ENCODE data around the gene JAM3. TPM values are rescaled to one million over a fixed set of nuclear protein-coding genes. Genes with fewer than 3 reads are reported as not detected.
"Not testable (repeated sequence)": the region's sequence is repeated elsewhere in the genome, so short reads cannot be mapped to it uniquely, and the experiment has no call there.

Gene JAM3
- total RNA-seq, 1 experiment from 2014 or later = 9.0 TPM

DNA sequence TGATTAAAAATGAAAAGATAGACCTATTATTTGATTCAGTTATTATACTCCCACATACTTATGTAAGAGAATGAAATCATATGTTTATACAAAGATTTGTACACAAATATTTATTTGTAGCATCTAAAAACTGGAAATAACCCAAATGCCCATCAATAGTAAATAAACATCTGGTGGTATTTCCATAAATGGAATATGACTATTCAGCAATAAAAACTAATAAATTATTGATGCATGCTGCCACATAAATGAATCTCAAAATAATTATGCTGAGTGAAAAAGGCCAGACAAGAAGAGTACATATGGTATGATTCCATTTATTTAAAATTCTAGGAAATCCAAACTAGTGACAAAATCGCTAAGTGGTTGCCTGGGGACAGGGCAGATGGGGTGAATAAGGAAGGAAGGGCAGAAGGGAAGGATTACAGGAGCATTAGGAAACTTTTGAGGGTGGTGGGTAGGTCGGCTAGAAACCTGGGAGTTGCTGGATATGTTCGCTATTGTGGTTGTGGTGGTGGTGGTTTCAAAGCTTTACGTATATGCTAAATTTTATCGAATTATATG lies 41.5 kb downstream of the JAM3 start:
- Histone ChIP-seq H3K27me3 (replicated peaks; ENCODE audit: insufficient read depth, low read depth, low read length, poor library complexity) (no peaks in the 10 kb centered on the region), H3K27ac (ENCODE audit: low read depth, low read length, poor library complexity, severe bottlenecking) (no peak overlapping the region), H3K4me3 (ENCODE audit: low read depth, low read length, poor library complexity, severe bottlenecking) (no peak overlapping the region), H3K9me3 (ENCODE audit: low read depth, low read length, poor library complexity, severe bottlenecking) (peaks cover 6% of the 10 kb centered on the region), H3K36me3 (ENCODE audit: insufficient read depth, low read length, poor library complexity, severe bottlenecking) (no peaks in the 10 kb centered on the region), H3K4me1 (ENCODE audit: insufficient read depth, low read length, poor library complexity, severe bottlenecking) (no peaks in the 10 kb centered on the region)
- ChIA-PET CTCF (no interaction called here), POLR2A (ENCODE audit: low non-redundant PET) (interaction anchor here (0.5 kb wide), 1 partner anchor 113 kb away, joined by 8 read pairs; the partner anchor contains the start of gene NCAPD3)
- intact Hi-C loops (cut with micrococcal nuclease; ENCODE audit: unreplicated experiment) = no loop called here
- TF ChIP-seq EZH2 (IDR thresholded peaks at IDR 0.05; ENCODE audit: borderline replicate concordance, low read depth, low read length, poor library complexity, severe bottlenecking) = no peak
- no TSS peak for BruUV-seq (replicated peaks)
- no peak for DNase-seq (ENCODE audit: low spot score)

GRCh38 chr11:134113787-134114186 lies 44.9 kb downstream of the JAM3 start:
- intact Hi-C loops (cut with micrococcal nuclease; ENCODE audit: unreplicated experiment); H3K36me3 ChIP-seq (ENCODE audit: insufficient read depth, low read length, poor library complexity, severe bottlenecking); CTCF ChIA-PET; H3K27ac ChIP-seq (ENCODE audit: low read depth, low read length, poor library complexity, severe bottlenecking); H3K9me3 ChIP-seq (ENCODE audit: low read depth, low read length, poor library complexity, severe bottlenecking); H3K4me1 ChIP-seq (ENCODE audit: insufficient read depth, low read length, poor library complexity, severe bottlenecking); POLR2A ChIA-PET (ENCODE audit: low non-redundant PET); DNase-seq (ENCODE audit: low spot score); H3K4me3 ChIP-seq (ENCODE audit: low read depth, low read length, poor library complexity, severe bottlenecking); H3K27me3 ChIP-seq (replicated peaks; ENCODE audit: insufficient read depth, low read depth, low read length, poor library complexity); BruUV-seq (replicated peaks): not testable (repeated sequence)

DNA sequence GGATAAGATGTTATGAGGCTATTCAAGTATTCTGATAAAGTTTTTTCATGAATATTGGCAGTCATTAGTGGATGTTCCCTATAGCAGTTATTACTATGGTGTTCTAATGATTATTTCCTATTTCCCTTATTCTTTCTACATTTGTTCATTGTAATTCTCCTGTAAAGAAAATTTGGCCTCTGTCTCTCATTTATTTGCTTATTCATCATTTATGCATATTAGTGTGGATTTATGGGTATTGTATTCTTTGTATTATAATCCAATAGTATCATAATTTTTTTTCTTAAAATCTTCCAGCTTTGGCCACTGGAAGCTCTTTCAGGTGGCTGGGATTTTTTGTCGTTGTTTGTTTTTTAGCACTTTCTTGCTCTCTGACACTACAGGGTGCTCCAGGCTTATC lies 47.3 kb downstream of the JAM3 start:
- no peak for DNase-seq (ENCODE audit: low spot score)
- H3K27ac ChIP-seq (ENCODE audit: low read depth, low read length, poor library complexity, severe bottlenecking) = no peak overlapping the region
- H3K36me3 ChIP-seq (ENCODE audit: insufficient read depth, low read length, poor library complexity, severe bottlenecking) = no peaks in the 10 kb centered on the region
- CTCF ChIA-PET = no interaction called here
- no peaks in the 10 kb centered on the region for H3K4me1 ChIP-seq (ENCODE audit: insufficient read depth, low read length, poor library complexity, severe bottlenecking)
- H3K4me3 ChIP-seq (ENCODE audit: low read depth, low read length, poor library complexity, severe bottlenecking) = no peak overlapping the region
- no TSS peak for BruUV-seq (replicated peaks)
- POLR2A ChIA-PET (ENCODE audit: low non-redundant PET) = no interaction called here
- no peaks in the 10 kb centered on the region for H3K27me3 ChIP-seq (replicated peaks; ENCODE audit: insufficient read depth, low read depth, low read length, poor library complexity)
- TF ChIP-seq CTCF (conservative IDR thresholded peaks at IDR 0.05; ENCODE audit: low read depth, low read length) = no peak
- no peaks in the 10 kb centered on the region for H3K9me3 ChIP-seq (ENCODE audit: low read depth, low read length, poor library complexity, severe bottlenecking)
- intact Hi-C loops (cut with micrococcal nuclease; ENCODE audit: unreplicated experiment) = no loop called here

DNA sequence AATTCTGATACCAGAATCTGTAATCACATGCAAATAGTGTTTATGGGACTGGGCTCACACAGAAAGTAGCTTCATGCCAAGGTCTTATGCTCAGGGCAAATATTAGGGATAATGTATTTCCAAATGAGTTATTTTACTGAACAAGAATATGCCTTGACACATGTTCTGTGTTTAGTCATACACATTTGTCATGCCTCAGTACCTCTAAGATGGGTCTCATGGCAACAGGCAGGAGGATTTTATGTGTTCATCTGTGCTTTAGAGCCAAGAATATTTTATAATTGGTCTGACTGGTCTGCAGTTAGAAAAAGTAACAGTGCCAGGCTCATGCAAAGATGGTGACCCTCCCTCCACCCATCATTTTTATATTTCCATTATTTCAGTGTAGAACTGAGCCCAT lies 49.1 kb downstream of the JAM3 start:
- ChIA-PET POLR2A (ENCODE audit: low non-redundant PET) (no interaction called here), CTCF (no interaction called here)
- intact Hi-C loops (cut with micrococcal nuclease; ENCODE audit: unreplicated experiment) = no loop called here
- no peak for DNase-seq (ENCODE audit: low spot score)
- no peak overlapping the region for H3K27ac ChIP-seq (ENCODE audit: low read depth, low read length, poor library complexity, severe bottlenecking)
- no peaks in the 10 kb centered on the region for H3K9me3 ChIP-seq (ENCODE audit: low read depth, low read length, poor library complexity, severe bottlenecking)
- peaks cover 4% of the 10 kb centered on the region for H3K27me3 ChIP-seq (replicated peaks; ENCODE audit: insufficient read depth, low read depth, low read length, poor library complexity)
- H3K4me1 ChIP-seq (ENCODE audit: insufficient read depth, low read length, poor library complexity, severe bottlenecking) = no peaks in the 10 kb centered on the region
- TF ChIP-seq EZH2 (IDR thresholded peaks at IDR 0.05; ENCODE audit: borderline replicate concordance, low read depth, low read length, poor library complexity, severe bottlenecking) (no peak), CTCF (conservative IDR thresholded peaks at IDR 0.05; ENCODE audit: low read depth, low read length) (no peak)
- H3K36me3 ChIP-seq (ENCODE audit: insufficient read depth, low read length, poor library complexity, severe bottlenecking) = no peaks in the 10 kb centered on the region
- no peak overlapping the region for H3K4me3 ChIP-seq (ENCODE audit: low read depth, low read length, poor library complexity, severe bottlenecking)
- no TSS peak for BruUV-seq (replicated peaks)

All from A673 (cell line).